Neural progenitor cell (in vitro differentiated cells): Measurements from ENCODE around the gene DNAJB2. TPM values are rescaled to one million over a fixed set of nuclear protein-coding genes. Genes with fewer than 3 reads are reported as not detected.

Experiments used
- DNase-seq: peaks from one replicate; pipeline ENCODE4 v3.0.0-alpha.2; 2016; ENCODE audit warnings: low spot score
- H2AFZ ChIP-seq: fragments of 200-600 bp; sonication (generic); replicated peaks from 2 replicates; pipeline ENCODE4 v1.6.1; 2016; ENCODE audit warnings: antibody characterized with exemption
- H3F3A ChIP-seq: fragments of 200-600 bp; sonication (generic); 2 replicates; pipeline ENCODE4 v1.6.1; 2016; ENCODE audit warnings: antibody characterized with exemption, low read depth
- H3K27ac ChIP-seq: fragments of 200-600 bp; sonication (generic); 2 replicates; pipeline ENCODE4 v1.5.1; 2016; ENCODE audit warnings: mild to moderate bottlenecking
- H3K27me3 ChIP-seq: fragments of 200-600 bp; sonication (generic); 2 replicates; pipeline ENCODE4 v1.6.1; 2016; ENCODE audit warnings: mild to moderate bottlenecking, moderate library complexity
- H3K36me3 ChIP-seq: fragments of 200-600 bp; sonication (generic); 2 replicates; pipeline ENCODE4 v1.5.1; 2016
- H3K4me1 ChIP-seq: fragments of 200-600 bp; sonication (generic); 2 replicates; pipeline ENCODE4 v1.6.1; 2016; ENCODE audit warnings: mixed run types
- H3K4me2 ChIP-seq: fragments of 200-600 bp; sonication (generic); 2 replicates; pipeline ENCODE4 v1.6.1; 2016
- H3K4me3 ChIP-seq: fragments of 200-600 bp; sonication (generic); 2 replicates; pipeline ENCODE4 v1.5.1; 2016
- H3K79me2 ChIP-seq: fragments of 200-600 bp; sonication (generic); 2 replicates; pipeline ENCODE4 v1.6.1; 2016; ENCODE audit warnings: low read depth
- H3K9ac ChIP-seq: fragments of 200-600 bp; sonication (generic); 2 replicates; pipeline ENCODE4 v1.6.1; 2016
- H3K9me3 ChIP-seq: fragments of 200-600 bp; sonication (generic); 2 replicates; pipeline ENCODE4 v1.5.1; 2016; ENCODE audit warnings: low read depth
- H4K20me1 ChIP-seq: fragments of 200-600 bp; sonication (generic); 2 replicates; pipeline ENCODE4 v1.6.1; 2016; ENCODE audit warnings: low read depth
- H3K27ac Mint-ChIP-seq: 3 replicates; pipeline ENCODE4 v1.8.0; 2021; ENCODE audit warnings: mixed read lengths
- H3K27me3 Mint-ChIP-seq: 2 replicates; pipeline ENCODE4 v1.8.0; 2022; ENCODE audit warnings: low read depth, mild to moderate bottlenecking, inconsistent platforms, moderate library complexity, mixed read lengths; ENCODE audit not compliant: insufficient read depth
- H3K36me3 Mint-ChIP-seq: 3 replicates; pipeline ENCODE4 v1.8.0; 2021; ENCODE audit warnings: mixed read lengths
- H3K4me1 Mint-ChIP-seq: 3 replicates; pipeline ENCODE4 v1.8.0; 2021; ENCODE audit warnings: mixed read lengths
- H3K4me3 Mint-ChIP-seq: 3 replicates; pipeline ENCODE4 v1.8.0; 2021; ENCODE audit warnings: mild to moderate bottlenecking, moderate library complexity, mixed read lengths
- H3K9me3 Mint-ChIP-seq: 3 replicates; pipeline ENCODE4 v1.8.0; 2020; ENCODE audit warnings: mixed read lengths
- EZH2 ChIP-seq: fragments of 200-600 bp; sonication (generic); IDR thresholded peaks from 2 replicates; pipeline ENCODE4 v1.6.1; 2017; ENCODE audit warnings: antibody characterized with exemption, mild to moderate bottlenecking, moderate library complexity
- EZH2phosphoT487 ChIP-seq: fragments of 200-600 bp; sonication (generic); IDR thresholded peaks from 2 replicates; pipeline ENCODE4 v1.6.1; 2017; ENCODE audit warnings: antibody characterized with exemption
- total RNA-seq: library from RNA; depleted of rRNA; stranded (reverse); fragments of >200 nt; gene quantifications from 2 replicates; pipeline ENCODE4 v1.2.3, GENCODE V29; 2015; ENCODE audit warnings: low replicate concordance
- TF ChIP-seq, protein P1 (sequence below): fragments of 200-600 bp; sonication (generic); IDR thresholded peaks from 2 replicates; pipeline ENCODE4 v1.5.1; 2017; ENCODE audit warnings: antibody characterized with exemption, mild to moderate bottlenecking

Gene DNAJB2
- total RNA-seq, 1 donor from 2014 or later, result 35.0 TPM

DNA sequence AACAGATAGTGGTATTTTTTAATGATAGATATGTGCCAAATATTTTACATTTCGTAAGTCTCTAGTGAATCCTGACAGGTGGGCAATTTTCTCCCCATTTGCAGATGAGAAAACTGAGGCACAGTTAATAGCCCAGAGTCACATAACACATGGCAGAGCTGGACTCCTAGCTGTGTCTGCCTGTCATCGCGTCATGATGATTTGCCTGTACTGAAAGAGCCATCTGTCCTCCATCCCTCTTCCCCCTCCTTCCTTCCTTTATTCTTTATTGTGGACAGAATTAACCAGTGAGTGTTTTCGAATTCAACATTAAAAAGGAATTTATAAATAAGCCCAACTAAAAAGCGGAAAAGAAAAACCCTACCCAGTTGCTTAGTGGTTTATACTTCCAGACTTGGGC is 3.2 kb downstream of the DNAJB2 start:
- Histone ChIP-seq H3K9ac (no peak overlapping the region), H3K27ac (no peak overlapping the region), H3K36me3 (no peaks in the 10 kb centered on the region), H3K27me3 (peaks cover 2% of the 10 kb centered on the region), H3F3A (peaks cover 13% of the 10 kb centered on the region), H2AFZ (no peak overlapping the region), H3K79me2 (no peaks in the 10 kb centered on the region), H3K4me2 (no peak overlapping the region), H4K20me1 (no peaks in the 10 kb centered on the region), H3K4me1 (peaks cover 20% of the 10 kb centered on the region), H3K9me3 (no peaks in the 10 kb centered on the region), H3K4me3 (no peak overlapping the region)
- no peak overlapping the region for H3K27ac Mint-ChIP-seq
- H3K9me3 Mint-ChIP-seq, result no peaks in the 10 kb centered on the region
- TF ChIP-seq EZH2phosphoT487 (no peak), EZH2 (no peak)
- TF ChIP-seq, protein P1, sequence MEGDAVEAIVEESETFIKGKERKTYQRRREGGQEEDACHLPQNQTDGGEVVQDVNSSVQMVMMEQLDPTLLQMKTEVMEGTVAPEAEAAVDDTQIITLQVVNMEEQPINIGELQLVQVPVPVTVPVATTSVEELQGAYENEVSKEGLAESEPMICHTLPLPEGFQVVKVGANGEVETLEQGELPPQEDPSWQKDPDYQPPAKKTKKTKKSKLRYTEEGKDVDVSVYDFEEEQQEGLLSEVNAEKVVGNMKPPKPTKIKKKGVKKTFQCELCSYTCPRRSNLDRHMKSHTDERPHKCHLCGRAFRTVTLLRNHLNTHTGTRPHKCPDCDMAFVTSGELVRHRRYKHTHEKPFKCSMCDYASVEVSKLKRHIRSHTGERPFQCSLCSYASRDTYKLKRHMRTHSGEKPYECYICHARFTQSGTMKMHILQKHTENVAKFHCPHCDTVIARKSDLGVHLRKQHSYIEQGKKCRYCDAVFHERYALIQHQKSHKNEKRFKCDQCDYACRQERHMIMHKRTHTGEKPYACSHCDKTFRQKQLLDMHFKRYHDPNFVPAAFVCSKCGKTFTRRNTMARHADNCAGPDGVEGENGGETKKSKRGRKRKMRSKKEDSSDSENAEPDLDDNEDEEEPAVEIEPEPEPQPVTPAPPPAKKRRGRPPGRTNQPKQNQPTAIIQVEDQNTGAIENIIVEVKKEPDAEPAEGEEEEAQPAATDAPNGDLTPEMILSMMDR, result no peak
- peaks cover 8% of the 10 kb centered on the region for H3K27me3 Mint-ChIP-seq
- no peak overlapping the region for H3K4me3 Mint-ChIP-seq
- H3K4me1 Mint-ChIP-seq, result peaks cover 34% of the 10 kb centered on the region
- H3K36me3 Mint-ChIP-seq, result peaks cover 7% of the 10 kb centered on the region
- no peak for DNase-seq

DNA sequence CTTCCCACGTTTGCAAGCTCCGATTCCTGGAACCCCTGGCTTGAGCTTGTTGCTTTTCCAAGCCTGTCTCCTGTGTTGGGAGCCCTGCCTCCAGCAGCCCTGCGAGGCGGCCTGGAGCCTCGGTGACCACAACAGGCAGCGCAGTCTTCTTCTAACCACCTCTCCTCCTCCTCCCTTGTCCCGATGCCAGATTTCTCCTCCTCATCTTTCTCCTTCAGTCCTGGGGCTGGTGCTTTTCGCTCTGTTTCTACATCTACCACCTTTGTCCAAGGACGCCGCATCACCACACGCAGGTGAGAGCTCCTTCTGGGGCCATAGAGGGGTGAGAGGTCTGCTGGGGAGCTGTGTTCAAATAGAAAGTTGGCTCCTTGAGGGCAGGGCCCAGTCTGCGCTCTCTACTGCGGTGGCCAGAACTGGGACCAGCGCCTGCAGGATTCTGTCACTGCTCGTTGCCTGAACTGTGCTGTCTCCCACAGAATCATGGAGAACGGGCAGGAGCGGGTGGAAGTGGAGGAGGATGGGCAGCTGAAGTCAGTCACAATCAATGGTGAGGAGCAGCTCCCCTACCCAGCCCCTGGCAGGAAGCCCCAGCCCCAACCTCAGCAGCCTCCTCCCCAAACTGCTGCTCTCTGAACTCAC is 3.9 kb downstream of the DNAJB2 start:
- H3K4me2 ChIP-seq, result no peak overlapping the region
- H3K4me1 Mint-ChIP-seq, result peaks cover 29% of the 10 kb centered on the region
- no peaks in the 10 kb centered on the region for H3K9me3 ChIP-seq
- no peaks in the 10 kb centered on the region for H4K20me1 ChIP-seq
- no peak overlapping the region for H3K9ac ChIP-seq
- no peak overlapping the region for H3K4me3 ChIP-seq
- H3K27me3 ChIP-seq, result no peaks in the 10 kb centered on the region
- no peaks in the 10 kb centered on the region for H3K79me2 ChIP-seq
- peaks cover 9% of the 10 kb centered on the region for H3F3A ChIP-seq
- H2AFZ ChIP-seq, result no peak overlapping the region
- peaks cover 10% of the 10 kb centered on the region for H3K27me3 Mint-ChIP-seq
- H3K4me1 ChIP-seq, result peaks cover 16% of the 10 kb centered on the region
- H3K27ac Mint-ChIP-seq, result no peak overlapping the region
- no peak for TF ChIP-seq EZH2phosphoT487
- TF ChIP-seq, protein P1, result no peak
- no peak overlapping the region for H3K4me3 Mint-ChIP-seq
- H3K36me3 ChIP-seq, result no peaks in the 10 kb centered on the region
- H3K9me3 Mint-ChIP-seq, result no peaks in the 10 kb centered on the region
- no peak overlapping the region for H3K27ac ChIP-seq
- no peak for DNase-seq
- peaks cover 7% of the 10 kb centered on the region for H3K36me3 Mint-ChIP-seq

DNA sequence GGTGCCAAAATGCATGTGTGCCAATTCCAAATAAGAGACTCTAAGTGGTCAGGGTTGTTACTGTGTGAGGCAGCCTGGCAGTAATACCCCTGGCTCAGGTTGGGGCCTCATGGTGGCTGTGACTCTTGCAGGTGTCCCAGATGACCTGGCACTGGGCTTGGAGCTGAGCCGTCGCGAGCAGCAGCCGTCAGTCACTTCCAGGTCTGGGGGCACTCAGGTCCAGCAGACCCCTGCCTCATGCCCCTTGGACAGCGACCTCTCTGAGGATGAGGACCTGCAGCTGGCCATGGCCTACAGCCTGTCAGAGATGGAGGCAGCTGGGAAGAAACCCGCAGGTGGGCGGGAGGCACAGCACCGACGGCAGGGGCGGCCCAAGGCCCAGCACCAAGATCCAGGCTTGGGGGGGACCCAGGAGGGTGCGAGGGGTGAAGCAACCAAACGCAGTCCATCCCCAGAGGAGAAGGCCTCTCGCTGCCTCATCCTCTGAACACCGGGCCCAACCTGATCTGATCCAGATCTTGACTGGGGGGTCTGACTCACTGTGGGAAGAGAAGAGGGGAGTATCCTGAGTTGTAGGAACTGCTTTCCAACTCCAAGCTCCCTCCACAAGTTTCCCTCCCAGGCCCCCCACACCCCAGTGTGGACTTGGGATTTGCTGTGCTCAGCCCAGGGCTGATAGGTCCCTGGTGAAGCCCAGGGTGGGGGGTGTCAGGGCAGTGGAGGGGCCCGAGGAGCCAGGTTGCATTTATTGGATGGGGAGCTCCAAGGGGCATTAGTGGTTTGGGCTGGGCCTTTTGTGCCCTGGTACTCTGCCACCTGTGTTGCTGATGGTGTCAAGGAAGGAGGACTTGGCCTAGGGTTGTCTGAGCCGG is 5.6 kb downstream of the DNAJB2 start:
- peaks cover 8% of the 10 kb centered on the region for H3K4me1 ChIP-seq
- H3K27me3 Mint-ChIP-seq, result peaks cover 13% of the 10 kb centered on the region
- H3K27me3 ChIP-seq, result no peaks in the 10 kb centered on the region
- no peak overlapping the region for H3K4me3 ChIP-seq
- no peak overlapping the region for H3K27ac ChIP-seq
- no peak overlapping the region for H3K9ac ChIP-seq
- no peak overlapping the region for H3K4me3 Mint-ChIP-seq
- peaks cover 7% of the 10 kb centered on the region for H3K36me3 Mint-ChIP-seq
- H3K79me2 ChIP-seq, result no peaks in the 10 kb centered on the region
- no peak for DNase-seq
- H4K20me1 ChIP-seq, result no peaks in the 10 kb centered on the region
- H3K9me3 Mint-ChIP-seq, result no peaks in the 10 kb centered on the region
- no peaks in the 10 kb centered on the region for H3K36me3 ChIP-seq
- H3K9me3 ChIP-seq, result no peaks in the 10 kb centered on the region
- H3K27ac Mint-ChIP-seq, result no peak overlapping the region
- no peak overlapping the region for H3K4me2 ChIP-seq
- H3F3A ChIP-seq, result no peaks in the 10 kb centered on the region
- no peak overlapping the region for H2AFZ ChIP-seq
- H3K4me1 Mint-ChIP-seq, result peaks cover 17% of the 10 kb centered on the region
- TF ChIP-seq EZH2 (no peak), EZH2phosphoT487 (no peak)
- TF ChIP-seq, protein P1, result no peak
